Endometrium (tissue), 2 donors: ENCODE results near the gene PYCR2.

Experiments used
- FAIRE-seq: peaks from 2 replicates; lab custom pipeline; 2012; peaks lifted over from hg19 to GRCh38; lab: Jason Lieb, UNC
- donor health status: control.
- donor health status: control.

Gene PYCR2

GRCh38 chr1:225876900-225877510, 47.0 kb downstream of the PYCR2 start:
- no peak for FAIRE-seq

DNA sequence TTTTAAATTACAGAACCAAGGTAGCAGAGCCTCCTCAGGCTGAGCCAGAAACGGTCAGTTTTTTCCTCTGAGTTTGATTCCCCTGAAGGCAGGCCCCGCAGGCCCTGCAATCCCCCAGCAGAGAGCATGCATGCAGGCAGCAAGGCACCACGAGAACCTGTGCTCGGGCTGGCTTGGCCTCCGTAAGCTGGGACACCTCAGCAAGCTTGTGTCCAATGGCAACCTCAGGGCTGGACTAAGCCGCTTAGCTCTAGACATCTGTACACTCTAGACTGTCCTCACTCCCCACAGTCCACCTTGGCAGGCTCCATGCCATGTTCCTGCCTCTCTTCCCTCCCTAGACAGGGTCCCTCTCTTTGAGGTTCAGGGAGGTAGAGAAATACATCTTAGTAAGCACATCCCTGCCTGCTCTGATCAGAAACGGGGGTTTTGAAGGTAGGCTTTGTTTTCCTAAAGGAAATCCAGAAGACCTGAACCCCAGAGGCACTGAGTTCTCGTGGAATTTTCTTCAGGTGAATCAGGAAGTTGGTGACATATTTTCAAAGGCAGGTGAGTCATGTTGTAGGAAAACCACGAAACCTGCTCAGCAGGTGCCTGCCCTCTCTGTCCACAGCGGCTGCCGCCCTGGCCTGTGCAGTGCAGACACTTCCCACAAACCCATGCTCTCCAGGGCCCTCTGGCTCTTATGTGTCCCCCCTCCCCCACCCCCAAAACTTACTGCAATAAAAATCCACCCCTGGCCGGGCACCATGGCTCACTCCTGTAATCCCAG, 48.8 kb downstream of the PYCR2 start:
- no peak for FAIRE-seq

GRCh38 chr1:225874431-225874830, 49.6 kb downstream of the PYCR2 start:
- no peak for FAIRE-seq

DNA sequence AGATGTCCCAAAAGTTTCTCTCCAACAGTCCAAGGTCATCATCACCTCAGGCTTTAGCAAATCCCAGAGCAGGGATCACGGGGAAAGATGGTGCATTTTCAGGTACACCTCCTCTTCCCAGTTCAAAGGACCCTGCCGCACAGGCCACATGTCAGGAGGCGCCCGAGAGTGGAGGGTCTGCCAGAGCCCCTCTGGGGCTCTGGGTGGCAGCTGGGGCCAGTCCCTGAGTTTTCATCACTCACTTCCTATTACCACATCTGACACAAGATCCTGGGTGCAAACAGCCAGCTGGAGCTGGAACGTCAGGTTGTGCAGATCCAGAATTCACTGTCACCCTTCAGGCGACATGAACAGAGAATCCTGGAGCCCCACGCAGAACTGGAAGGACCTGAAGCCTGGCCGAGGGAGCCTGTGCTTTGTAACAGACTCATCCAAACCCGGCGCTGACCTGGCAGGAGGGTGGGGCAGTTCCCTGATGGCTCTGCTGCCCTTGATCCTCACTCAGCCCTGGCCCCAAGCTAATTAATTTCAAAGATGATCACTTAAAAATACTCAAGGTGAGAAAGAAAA, 50.7 kb downstream of the PYCR2 start:
- FAIRE-seq, result no peak

- no peak for FAIRE-seq
Observed at GRCh38 chr1:225872075-225872430, 52.0 kb downstream of the PYCR2 start.

DNA sequence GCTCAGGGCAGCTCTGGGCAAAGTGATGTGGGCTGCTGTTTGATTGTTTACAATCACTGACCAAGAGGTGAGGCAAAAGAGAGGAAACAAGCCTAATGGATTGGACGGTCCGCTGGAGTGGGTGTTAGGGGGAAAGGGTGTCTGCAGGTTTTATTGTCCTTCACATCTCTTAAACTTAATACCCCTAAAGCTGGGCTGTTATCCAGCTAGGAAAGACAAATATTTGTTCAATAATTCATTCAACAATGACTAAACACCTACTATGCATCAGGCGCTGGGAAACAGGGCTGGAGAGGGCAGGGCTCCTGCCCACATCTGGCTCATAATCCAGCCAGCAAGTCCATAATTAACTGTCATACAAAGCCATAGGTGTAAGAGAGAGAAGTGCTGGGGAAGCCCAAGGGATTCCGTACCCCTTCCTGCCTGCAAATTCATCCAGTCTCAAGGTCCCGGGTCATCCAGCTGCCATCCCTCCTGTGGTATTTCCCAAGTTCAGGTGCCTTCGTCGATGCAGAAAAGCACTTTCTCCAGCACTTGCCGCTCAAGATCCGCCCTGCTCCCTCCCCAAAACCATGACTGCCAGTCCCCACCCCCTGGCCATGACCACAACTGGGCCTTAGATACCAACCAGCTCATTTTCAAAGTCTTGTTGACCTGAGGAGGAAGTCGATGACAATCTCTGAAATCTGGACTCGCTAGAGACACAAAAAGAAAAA, 52.5 kb downstream of the PYCR2 start:
- FAIRE-seq, result no peak

- no peak for FAIRE-seq
Observed at GRCh38 chr1:225870911-225871310, 53.1 kb downstream of the PYCR2 start.
